Gastrocnemius medialis (tissue), 4 donors: ENCODE results near the gene ARV1. TPM values are rescaled to one million over a fixed set of nuclear protein-coding genes. Genes with fewer than 3 reads are reported as not detected.

Experiments used
- ATAC-seq, 2 donors: fragments of 150-250 bp; one replicate each; pipeline ENCODE4 v1.9.1; 2016
- DNase-seq, 2 donors: peaks; one replicate each; pipeline ENCODE4 v3.0.0-alpha.2; 2019
- H3K27ac ChIP-seq, 4 donors: fragments of 200-600 bp; sonication (generic); 1 replicate in 1 of 4; 2 replicates in 3 of 4; pipeline ENCODE4 v1.5.1; 2016 to 2018; ENCODE audit warnings: mild to moderate bottlenecking in 2 of 4, moderate library complexity in 1 of 4
- H3K27me3 ChIP-seq, 3 donors: fragments of 200-600 bp; sonication (generic) in 2 of 3; 1 replicate in 1 of 3; 2 replicates in 2 of 3; pipeline versions ENCODE4 v1.5.1 to v1.6.0; 2016 to 2019; ENCODE audit warnings: mild to moderate bottlenecking in 1 of 3, moderate library complexity in 1 of 3
- H3K36me3 ChIP-seq, 2 donors: fragments of 200-600 bp; sonication (generic) in 1 of 2; one replicate each; pipeline ENCODE4 v1.5.1; 2017 to 2018
- H3K4me1 ChIP-seq, 2 donors: fragments of 200-600 bp; sonication (generic) in 1 of 2; one replicate each; pipeline ENCODE4 v1.5.1; 2016 to 2017; ENCODE audit warnings: mild to moderate bottlenecking in 2 of 2
- H3K4me3 ChIP-seq, 4 donors: fragments of 200-600 bp; sonication (generic) in 3 of 4; 1 replicate in 1 of 4; 2 replicates in 3 of 4; pipeline ENCODE4 v1.5.1; 2016 to 2019; ENCODE audit warnings: mild to moderate bottlenecking in 2 of 4
- H3K9me3 ChIP-seq, 3 donors: fragments of 200-600 bp; sonication (generic) in 2 of 3; 1 replicate in 1 of 3; 2 replicates in 2 of 3; pipeline ENCODE4 v1.5.1; 2016 to 2019
- POLR2A ChIP-seq, 2 donors: fragments of 450-650 bp; IDR thresholded peaks; one replicate each; pipeline ENCODE4 v1.6.1; 2017; ENCODE audit warnings: antibody characterized with exemption in 2 of 2, mild to moderate bottlenecking in 2 of 2, moderate library complexity in 2 of 2
- in situ Hi-C, 4 donors: fragments of 200-750 bp; cut with MboI; loops; one replicate each; pipeline versions ENCODE4 v1.15.0 to v1.8.0; 2017; ENCODE audit warnings: low sequenced_read_pairs in 4 of 4
- intact Hi-C: fragments of 100-400 bp; cut with DNase I; formaldehyde crosslinking; loops from one replicate; pipeline ENCODE4 v1.15.1; 2023; ENCODE audit warnings: low total_unique reads
- total RNA-seq, 4 donors: library from RNA; depleted of rRNA; stranded (reverse); fragments of >200 nt; gene quantifications; one replicate each; pipeline versions ENCODE4 v1.1.0 to v1.2.3, GENCODE V29; 2016
- TF ChIP-seq, protein P1 (sequence below), 5 experiments: fragments of 450-650 bp in 3 of 5; fragments of 200-600 bp in 2 of 5; sonication (generic) in 2 of 5; IDR thresholded peaks in 4 of 5; conservative IDR thresholded peaks in 1 of 5; 1 replicate in 4 of 5; 2 replicates in 1 of 5; pipeline ENCODE4 v1.5.1; 2016 to 2019; ENCODE audit warnings: antibody characterized with exemption in 5 of 5, mild to moderate bottlenecking in 3 of 5, moderate library complexity in 3 of 5

ARV1 gene
- 10 to 100 TPM in 2 of 4 donors, 1 to 10 TPM in 2; 7.9 to 21.3 (median 10.5) TPM for total RNA-seq

DNA sequence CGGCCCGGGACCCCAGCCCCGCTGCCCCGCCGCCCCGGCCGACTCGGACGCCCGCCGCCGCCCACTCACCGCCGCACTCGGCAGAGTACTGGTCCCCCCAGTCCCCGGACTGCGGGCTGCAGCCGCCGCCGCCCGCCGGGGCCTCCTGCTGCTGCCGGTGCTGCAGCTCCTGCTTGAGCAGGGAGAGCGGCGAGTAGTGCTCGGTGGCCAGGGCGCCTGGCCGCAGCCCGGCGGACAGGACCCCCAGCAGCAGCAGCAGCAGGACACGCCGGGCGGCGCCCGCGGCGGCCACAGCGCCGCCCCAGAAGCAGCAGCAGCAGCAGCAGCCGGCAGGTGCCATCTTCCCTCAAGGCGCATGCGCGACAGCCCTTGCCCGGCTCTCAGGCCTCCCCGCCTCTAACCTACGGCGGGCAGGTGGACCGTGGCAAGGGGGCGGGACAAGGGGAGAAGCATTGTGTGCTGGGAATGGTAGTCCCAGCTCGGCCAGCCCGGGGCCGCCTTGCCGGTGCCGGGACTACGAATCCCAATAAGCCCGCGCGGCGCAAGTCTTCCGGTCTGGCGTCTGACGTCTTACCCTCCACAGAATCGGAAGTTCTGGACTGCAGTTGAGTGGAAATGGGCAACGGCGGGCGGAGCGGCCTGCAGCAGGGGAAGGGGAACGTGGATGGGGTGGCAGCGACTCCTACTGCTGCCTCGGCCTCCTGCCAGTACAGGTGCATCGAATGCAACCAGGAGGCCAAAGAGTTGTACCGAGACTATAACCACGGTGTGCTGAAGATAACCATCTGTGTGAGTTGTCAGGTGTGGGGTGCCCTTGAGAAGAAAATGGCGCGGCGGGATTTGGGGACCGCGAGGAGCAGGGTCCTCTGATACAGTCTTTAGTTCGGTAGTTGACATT is at the start of gene ARV1, which contains the start of gene TTC13:
TSS of gene ARV1 (plus strand) at position 604 of the 898 bp plus-strand sequence. CDS start at position 616, 12 bp downstream.
TSS of gene TTC13 (minus strand) at position 371 of the 898 bp plus-strand sequence. CDS start at position 340, 31 bp downstream.
- Histone ChIP-seq H3K9me3 (no peaks in the 10 kb centered on the region), H3K36me3 (no peaks in the 10 kb centered on the region), H3K27ac (peak within 1 kb of the TSS; percentile 71 to 82 (median 78)), H3K4me3 (peak within 1 kb of the TSS; percentile 84 to 96 (median 88)), H3K4me1 (peaks cover 17 to 24% of the 10 kb centered on the region in 2 donors), H3K27me3 (no peaks in the 10 kb centered on the region)
- DNase-seq (peak; percentile 98), ATAC-seq (peak; percentile 96 to 97)
- intact Hi-C loops (loop anchor here (2.0 to 5.0 kb wide), 4 partner anchors 112 to 336 kb away; partner anchors contain the start of gene COG2), in situ Hi-C loops (loop anchor here in 2 of 4 donors (25.0 kb wide), 2 partner anchors 234 to 634 kb away; no protein-coding TSS in a partner anchor)
- TF ChIP-seq POLR2A (IDR thresholded peaks at IDR 0.05), result peak; percentile 48 to 56
- TF ChIP-seq, protein P1, sequence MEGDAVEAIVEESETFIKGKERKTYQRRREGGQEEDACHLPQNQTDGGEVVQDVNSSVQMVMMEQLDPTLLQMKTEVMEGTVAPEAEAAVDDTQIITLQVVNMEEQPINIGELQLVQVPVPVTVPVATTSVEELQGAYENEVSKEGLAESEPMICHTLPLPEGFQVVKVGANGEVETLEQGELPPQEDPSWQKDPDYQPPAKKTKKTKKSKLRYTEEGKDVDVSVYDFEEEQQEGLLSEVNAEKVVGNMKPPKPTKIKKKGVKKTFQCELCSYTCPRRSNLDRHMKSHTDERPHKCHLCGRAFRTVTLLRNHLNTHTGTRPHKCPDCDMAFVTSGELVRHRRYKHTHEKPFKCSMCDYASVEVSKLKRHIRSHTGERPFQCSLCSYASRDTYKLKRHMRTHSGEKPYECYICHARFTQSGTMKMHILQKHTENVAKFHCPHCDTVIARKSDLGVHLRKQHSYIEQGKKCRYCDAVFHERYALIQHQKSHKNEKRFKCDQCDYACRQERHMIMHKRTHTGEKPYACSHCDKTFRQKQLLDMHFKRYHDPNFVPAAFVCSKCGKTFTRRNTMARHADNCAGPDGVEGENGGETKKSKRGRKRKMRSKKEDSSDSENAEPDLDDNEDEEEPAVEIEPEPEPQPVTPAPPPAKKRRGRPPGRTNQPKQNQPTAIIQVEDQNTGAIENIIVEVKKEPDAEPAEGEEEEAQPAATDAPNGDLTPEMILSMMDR (IDR thresholded peaks at IDR 0.05 in 4 of 5, conservative IDR thresholded peaks at IDR 0.05 in 1 of 5), result peak in 4 of 5 experiments; percentile 8 to 29 (median 23)

DNA sequence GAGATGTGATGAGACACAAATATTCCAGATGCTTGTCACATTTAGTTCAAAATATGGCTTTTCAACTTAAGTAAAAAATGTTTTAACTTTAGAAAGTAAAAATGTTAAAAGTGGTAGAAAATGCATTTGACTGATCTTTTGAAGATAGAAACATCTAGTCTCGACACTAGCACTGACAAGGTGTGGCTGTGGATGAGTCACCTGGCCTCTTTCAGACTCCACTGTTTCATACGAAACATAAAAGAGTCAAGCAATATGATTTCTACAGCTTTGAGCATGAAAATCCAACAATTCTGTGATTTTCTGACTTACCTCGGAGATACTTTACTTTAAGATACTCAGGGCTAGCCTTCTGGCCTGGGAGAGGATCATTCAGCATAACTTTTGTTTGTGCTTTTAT is 47.9 kb upstream of the ARV1 start:
- H3K4me1 ChIP-seq, result no peaks in the 10 kb centered on the region
- no peak for DNase-seq
- H3K9me3 ChIP-seq, result no peaks in the 10 kb centered on the region
- intact Hi-C loops, result no loop called here
- no peak overlapping the region for H3K4me3 ChIP-seq
- H3K27ac ChIP-seq, result no peak overlapping the region
- H3K36me3 ChIP-seq, result peaks cover 0 to 32% of the 10 kb centered on the region in 2 donors
- in situ Hi-C loops, result loop anchor here in 1 of 4 donors (25.0 kb wide), 1 partner anchor 281 kb away; no protein-coding TSS in a partner anchor
- no peaks in the 10 kb centered on the region for H3K27me3 ChIP-seq
- ATAC-seq, result no peak
- TF ChIP-seq POLR2A (IDR thresholded peaks at IDR 0.05), result no peak
- TF ChIP-seq, protein P1 (IDR thresholded peaks at IDR 0.05 in 4 of 5, conservative IDR thresholded peaks at IDR 0.05 in 1 of 5), result no peak

DNA sequence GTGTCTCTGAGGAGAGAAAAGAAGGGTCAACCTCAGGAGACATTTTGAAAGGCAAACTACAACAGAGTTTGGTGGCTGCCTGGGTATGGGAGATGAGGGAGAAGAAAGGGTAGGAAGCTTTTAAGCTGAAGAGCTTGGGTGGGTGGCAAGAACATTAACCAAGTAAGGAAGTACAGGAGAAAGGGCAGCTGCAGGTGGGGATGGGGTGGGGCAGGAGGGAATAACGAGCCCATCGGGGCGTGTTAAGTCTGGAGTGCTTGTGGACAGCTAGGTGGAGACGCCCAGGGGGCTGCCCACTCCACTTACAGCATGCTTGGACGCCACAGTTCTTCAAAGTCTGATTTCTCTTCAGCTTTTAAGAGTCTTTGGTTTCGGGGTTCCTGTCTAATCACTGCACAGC is 43.0 kb upstream of the ARV1 start:
- H3K36me3 ChIP-seq, result peaks cover 0 to 11% of the 10 kb centered on the region in 2 donors
- in situ Hi-C loops (loop anchor here in 1 of 4 donors (25.0 kb wide), 1 partner anchor 276 kb away; no protein-coding TSS in a partner anchor), intact Hi-C loops (no loop called here)
- H3K27me3 ChIP-seq, result no peaks in the 10 kb centered on the region
- H3K4me1 ChIP-seq, result peaks cover 0 to 11% of the 10 kb centered on the region in 2 donors
- no peak overlapping the region for H3K4me3 ChIP-seq
- TF ChIP-seq, protein P1 (IDR thresholded peaks at IDR 0.05 in 4 of 5, conservative IDR thresholded peaks at IDR 0.05 in 1 of 5), result no peak
- no peak for TF ChIP-seq POLR2A (IDR thresholded peaks at IDR 0.05)
- no peak for ATAC-seq
- no peak for DNase-seq
- no peak overlapping the region for H3K27ac ChIP-seq
- H3K9me3 ChIP-seq, result no peaks in the 10 kb centered on the region

DNA sequence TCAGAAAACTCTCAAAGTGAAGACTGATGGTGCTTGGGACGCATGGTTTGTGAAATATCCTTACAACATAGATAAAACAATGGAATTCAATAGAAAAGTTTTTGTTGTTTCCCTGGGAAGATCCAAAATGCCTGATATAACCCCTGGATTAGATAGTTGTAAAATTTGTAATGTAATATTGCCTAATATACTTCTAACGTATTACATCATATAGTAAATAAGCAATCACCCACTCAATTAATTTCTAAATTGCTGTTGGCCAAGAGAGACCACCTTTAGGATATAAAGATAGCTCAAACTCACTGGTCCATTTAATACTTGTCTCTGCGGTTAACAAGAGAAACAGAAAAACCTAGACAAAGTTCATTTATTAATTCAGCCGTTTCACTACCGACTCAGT is 42.4 kb upstream of the ARV1 start:
- Histone ChIP-seq H3K4me1 (peaks cover 0 to 14% of the 10 kb centered on the region in 2 donors), H3K27me3 (no peaks in the 10 kb centered on the region), H3K9me3 (no peaks in the 10 kb centered on the region), H3K4me3 (no peak overlapping the region), H3K27ac (no peak overlapping the region), H3K36me3 (peaks cover 0 to 5% of the 10 kb centered on the region in 2 donors)
- TF ChIP-seq POLR2A (IDR thresholded peaks at IDR 0.05), result no peak
- TF ChIP-seq, protein P1 (IDR thresholded peaks at IDR 0.05 in 4 of 5, conservative IDR thresholded peaks at IDR 0.05 in 1 of 5), result no peak
- no peak for ATAC-seq
- in situ Hi-C loops (loop anchor here in 1 of 4 donors (25.0 kb wide), 1 partner anchor 276 kb away; no protein-coding TSS in a partner anchor), intact Hi-C loops (no loop called here)
- DNase-seq, result no peak
